ENCODE data around the gene TP53BP1.

The TP53BP1 gene

DNA sequence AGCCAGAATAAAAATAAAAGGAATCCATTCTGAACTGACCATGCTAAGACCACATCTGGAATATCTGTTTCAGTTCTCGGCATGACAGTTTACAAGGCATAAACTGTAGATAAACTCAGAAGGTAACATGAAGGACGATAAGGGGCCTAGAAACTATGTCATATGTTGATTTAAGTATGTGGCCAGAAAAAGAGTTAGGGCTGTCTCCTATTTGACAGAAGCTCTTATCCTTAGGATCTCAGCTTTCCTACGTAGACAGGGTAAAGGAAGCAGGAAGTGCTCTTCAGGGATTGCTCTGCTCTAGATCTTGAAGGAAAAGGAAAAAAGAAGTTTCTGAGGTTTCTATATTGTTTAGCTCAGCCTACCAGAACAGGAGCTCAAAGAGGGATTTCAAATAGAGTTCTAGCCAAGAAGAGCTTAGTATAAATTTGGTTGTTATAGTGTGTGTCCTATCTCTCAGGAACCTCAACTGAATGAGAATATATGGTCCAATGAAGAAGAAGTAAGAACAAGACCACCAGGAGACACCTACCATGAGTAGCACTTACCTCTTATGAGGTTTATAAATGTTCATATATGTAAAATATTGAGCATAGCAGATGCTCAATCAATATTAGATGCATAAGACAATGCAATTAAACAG, 59.2 kb downstream of the TP53BP1 start:
- peaks cover 75% of the 10 kb centered on the region for H3K36me3 ChIP-seq (ENCODE audit: low read depth)
- H3K27ac ChIP-seq (ENCODE audit: poor library complexity, severe bottlenecking) = no peak overlapping the region
- no peak for ATAC-seq (ENCODE audit: low read depth)
- no peaks in the 10 kb centered on the region for H3K27me3 ChIP-seq (ENCODE audit: insufficient read depth, poor library complexity, severe bottlenecking)
- no peak for DNase-seq (ENCODE audit: low spot score)
- H3K4me1 ChIP-seq (ENCODE audit: insufficient read depth, poor library complexity, severe bottlenecking) = no peaks in the 10 kb centered on the region
- TF ChIP-seq, protein P1, sequence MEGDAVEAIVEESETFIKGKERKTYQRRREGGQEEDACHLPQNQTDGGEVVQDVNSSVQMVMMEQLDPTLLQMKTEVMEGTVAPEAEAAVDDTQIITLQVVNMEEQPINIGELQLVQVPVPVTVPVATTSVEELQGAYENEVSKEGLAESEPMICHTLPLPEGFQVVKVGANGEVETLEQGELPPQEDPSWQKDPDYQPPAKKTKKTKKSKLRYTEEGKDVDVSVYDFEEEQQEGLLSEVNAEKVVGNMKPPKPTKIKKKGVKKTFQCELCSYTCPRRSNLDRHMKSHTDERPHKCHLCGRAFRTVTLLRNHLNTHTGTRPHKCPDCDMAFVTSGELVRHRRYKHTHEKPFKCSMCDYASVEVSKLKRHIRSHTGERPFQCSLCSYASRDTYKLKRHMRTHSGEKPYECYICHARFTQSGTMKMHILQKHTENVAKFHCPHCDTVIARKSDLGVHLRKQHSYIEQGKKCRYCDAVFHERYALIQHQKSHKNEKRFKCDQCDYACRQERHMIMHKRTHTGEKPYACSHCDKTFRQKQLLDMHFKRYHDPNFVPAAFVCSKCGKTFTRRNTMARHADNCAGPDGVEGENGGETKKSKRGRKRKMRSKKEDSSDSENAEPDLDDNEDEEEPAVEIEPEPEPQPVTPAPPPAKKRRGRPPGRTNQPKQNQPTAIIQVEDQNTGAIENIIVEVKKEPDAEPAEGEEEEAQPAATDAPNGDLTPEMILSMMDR (IDR thresholded peaks at IDR 0.05; ENCODE audit: poor library complexity, severe bottlenecking) = no peak
- no peak overlapping the region for H3K4me3 ChIP-seq (ENCODE audit: severe bottlenecking)
- H3K9me3 ChIP-seq (ENCODE audit: severe bottlenecking) = no peaks in the 10 kb centered on the region

DNA sequence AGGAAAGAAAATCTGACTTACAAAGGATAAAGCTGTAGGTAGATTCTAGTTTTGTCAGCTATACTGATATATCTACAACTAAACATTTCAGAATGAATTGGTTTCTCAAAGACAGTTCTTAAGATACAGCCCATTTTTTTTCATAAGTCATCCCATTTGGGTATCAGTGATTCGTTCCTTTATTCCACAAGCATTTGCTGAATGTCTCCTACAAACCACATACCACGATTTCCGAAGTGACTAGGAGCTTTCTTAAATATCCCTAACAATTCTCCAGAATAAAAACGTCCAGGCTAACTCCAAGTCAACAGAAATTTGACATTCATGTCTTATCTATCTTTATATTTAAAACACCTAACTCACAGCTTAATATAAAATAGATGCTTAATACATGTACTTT, 59.8 kb downstream of the TP53BP1 start:
- H3K4me1 ChIP-seq (ENCODE audit: insufficient read depth, poor library complexity, severe bottlenecking) = no peaks in the 10 kb centered on the region
- DNase-seq (ENCODE audit: low spot score) (no peak), ATAC-seq (ENCODE audit: low read depth) (no peak)
- H3K36me3 ChIP-seq (ENCODE audit: low read depth) = peaks cover 78% of the 10 kb centered on the region
- H3K4me3 ChIP-seq (ENCODE audit: severe bottlenecking) = no peak overlapping the region
- no peaks in the 10 kb centered on the region for H3K9me3 ChIP-seq (ENCODE audit: severe bottlenecking)
- TF ChIP-seq, protein P1 (IDR thresholded peaks at IDR 0.05; ENCODE audit: poor library complexity, severe bottlenecking) = no peak
- H3K27me3 ChIP-seq (ENCODE audit: insufficient read depth, poor library complexity, severe bottlenecking) = no peaks in the 10 kb centered on the region
- no peak overlapping the region for H3K27ac ChIP-seq (ENCODE audit: poor library complexity, severe bottlenecking)

DNA sequence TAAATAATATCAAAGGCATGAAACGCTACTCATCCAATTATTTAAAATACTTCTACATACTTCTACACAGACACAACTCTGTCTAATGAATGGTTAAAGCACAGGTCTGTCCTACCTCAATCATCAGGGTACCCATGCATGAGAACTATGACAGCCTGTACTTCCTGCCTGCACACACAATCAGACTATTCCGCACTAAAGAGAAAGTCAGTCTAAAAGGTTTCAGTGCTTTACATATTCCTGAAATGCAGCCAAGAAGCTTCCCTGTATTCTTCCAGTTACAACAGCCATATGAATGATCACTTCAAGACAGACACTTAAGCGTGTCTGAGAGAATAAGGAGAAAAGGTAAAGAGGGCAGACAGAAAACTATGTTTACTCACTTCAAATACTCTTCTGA, 63.3 kb downstream of the TP53BP1 start:
- Histone ChIP-seq H3K4me3 (ENCODE audit: severe bottlenecking) (no peak overlapping the region), H3K27me3 (ENCODE audit: insufficient read depth, poor library complexity, severe bottlenecking) (no peaks in the 10 kb centered on the region), H3K27ac (ENCODE audit: poor library complexity, severe bottlenecking) (no peak overlapping the region), H3K36me3 (ENCODE audit: low read depth) (peaks cover 86% of the 10 kb centered on the region), H3K4me1 (ENCODE audit: insufficient read depth, poor library complexity, severe bottlenecking) (no peaks in the 10 kb centered on the region), H3K9me3 (ENCODE audit: severe bottlenecking) (no peaks in the 10 kb centered on the region)
- DNase-seq (ENCODE audit: low spot score) (no peak), ATAC-seq (ENCODE audit: low read depth) (no peak)
- TF ChIP-seq, protein P1 (IDR thresholded peaks at IDR 0.05; ENCODE audit: poor library complexity, severe bottlenecking) = no peak

DNA sequence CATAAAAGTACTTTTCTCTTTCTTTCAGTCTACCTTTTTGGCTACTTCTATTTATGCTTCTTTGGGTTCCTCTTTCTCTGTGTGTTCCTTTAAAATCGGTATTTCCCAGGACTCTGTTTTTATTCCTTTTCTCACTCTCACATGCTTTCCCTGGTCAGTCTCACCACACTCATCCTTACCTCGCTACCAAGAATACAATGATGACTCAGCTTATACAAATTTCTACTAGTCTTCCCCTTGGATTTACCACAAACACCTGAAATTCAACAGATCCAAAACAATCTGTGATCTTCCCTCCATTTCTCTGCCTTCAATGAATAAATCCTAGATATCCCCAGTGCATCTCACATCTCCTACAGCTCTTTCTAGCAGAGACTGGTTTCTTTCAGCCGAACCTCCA, 69.2 kb downstream of the TP53BP1 start:
- no peaks in the 10 kb centered on the region for H3K27me3 ChIP-seq (ENCODE audit: insufficient read depth, poor library complexity, severe bottlenecking)
- H3K4me1 ChIP-seq (ENCODE audit: insufficient read depth, poor library complexity, severe bottlenecking) = no peaks in the 10 kb centered on the region
- TF ChIP-seq, protein P1 (IDR thresholded peaks at IDR 0.05; ENCODE audit: poor library complexity, severe bottlenecking) = no peak
- H3K4me3 ChIP-seq (ENCODE audit: severe bottlenecking) = no peak overlapping the region
- ATAC-seq (ENCODE audit: low read depth) (no peak), DNase-seq (ENCODE audit: low spot score) (no peak)
- no peak overlapping the region for H3K27ac ChIP-seq (ENCODE audit: poor library complexity, severe bottlenecking)
- H3K9me3 ChIP-seq (ENCODE audit: severe bottlenecking) = no peaks in the 10 kb centered on the region
- peaks cover 88% of the 10 kb centered on the region for H3K36me3 ChIP-seq (ENCODE audit: low read depth)

DNA sequence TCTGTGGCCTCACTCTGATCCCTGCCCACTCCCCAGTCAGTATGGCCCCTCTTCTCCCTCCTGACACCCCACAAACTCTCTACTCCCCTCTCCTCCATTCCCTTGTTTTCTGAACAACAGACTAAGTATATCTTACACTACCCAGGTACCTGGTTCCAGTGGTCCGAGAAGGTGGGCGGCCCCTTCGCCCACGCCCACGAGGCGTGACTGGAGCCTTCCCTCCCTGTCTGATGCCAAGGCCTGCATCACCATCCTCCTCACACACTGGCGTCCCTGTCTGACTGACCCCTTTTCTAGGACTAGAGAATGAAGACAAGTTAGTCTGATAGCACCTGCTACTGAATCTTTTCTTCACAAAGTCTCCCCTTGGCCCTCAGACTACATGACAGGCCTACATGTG, 72.1 kb downstream of the TP53BP1 start:
- ATAC-seq (ENCODE audit: low read depth) (no peak; the same call in 2 of the 3 replicates), DNase-seq (ENCODE audit: low spot score) (no peak)
- H3K9me3 ChIP-seq (ENCODE audit: severe bottlenecking) = no peaks in the 10 kb centered on the region
- peaks cover 88% of the 10 kb centered on the region for H3K36me3 ChIP-seq (ENCODE audit: low read depth)
- H3K4me3 ChIP-seq (ENCODE audit: severe bottlenecking) = no peak overlapping the region
- no peaks in the 10 kb centered on the region for H3K27me3 ChIP-seq (ENCODE audit: insufficient read depth, poor library complexity, severe bottlenecking)
- no peaks in the 10 kb centered on the region for H3K4me1 ChIP-seq (ENCODE audit: insufficient read depth, poor library complexity, severe bottlenecking)
- TF ChIP-seq, protein P1 (IDR thresholded peaks at IDR 0.05; ENCODE audit: poor library complexity, severe bottlenecking) = no peak
- no peak overlapping the region for H3K27ac ChIP-seq (ENCODE audit: poor library complexity, severe bottlenecking)

Data from RWPE2 (cell line).